Tibial nerve (tissue), 3 donors: ENCODE data around the gene GPR171.

Experiments
- CTCF ChIP-seq, 5 experiments: fragments of 200-600 bp in 3 of 5; fragments of 450-650 bp in 2 of 5; sonication (generic) in 3 of 5; IDR thresholded peaks; one replicate each; pipeline ENCODE4 v1.5.1; 2016 to 2019; ENCODE audit warnings: antibody characterized with exemption in 5 of 5, mild to moderate bottlenecking in 3 of 5, moderate library complexity in 2 of 5
- POLR2A ChIP-seq, 2 donors: fragments of 450-650 bp; IDR thresholded peaks; one replicate each; pipeline ENCODE4 v1.6.1; 2017; ENCODE audit warnings: antibody characterized with exemption in 2 of 2, mild to moderate bottlenecking in 2 of 2, moderate library complexity in 2 of 2

- TF ChIP-seq POLR2A (IDR thresholded peaks at IDR 0.05) (no peak), CTCF (IDR thresholded peaks at IDR 0.05) (no peak)
Observed at GRCh38 chr3:151204530-151205402, 1.8 kb upstream of the GPR171 start.
